ENCODE data around the gene TYW1. TPM values are rescaled to one million over a fixed set of nuclear protein-coding genes. Genes with fewer than 3 reads are reported as not detected.

TYW1 gene
- total and polyA plus RNA-seq, 2 of the 8 experiments (the other 6 are each of a cell fraction or from before 2014, with no cell fraction given): 8.8 to 16.2 TPM

DNA sequence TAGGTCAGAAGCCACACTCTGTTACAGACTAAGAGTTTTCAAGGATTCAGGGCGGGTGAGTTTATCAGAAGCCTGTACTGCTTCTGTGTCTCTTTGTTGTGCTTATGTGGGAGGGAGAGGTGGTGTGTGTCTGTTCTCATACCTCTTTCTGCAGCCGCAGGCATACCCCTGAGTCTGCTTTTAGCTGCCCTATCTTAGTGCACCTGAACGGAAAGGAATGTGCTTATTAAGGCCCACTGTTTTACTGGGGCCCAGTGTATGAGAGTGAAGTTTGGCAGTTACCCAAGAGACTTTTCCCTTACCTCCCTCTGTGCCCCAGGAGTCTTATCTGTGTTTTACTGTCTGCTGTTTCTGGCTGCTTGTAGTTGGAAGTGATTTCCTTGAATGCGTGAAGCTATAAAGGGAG, 104.3 kb downstream of the TYW1 start:
- no peak for FAIRE-seq
- Histone ChIP-seq H2AK5ac (ENCODE audit: low read depth, low read length) (no peak overlapping the region), H3K27me3 (replicated peaks in 1 of 4; ENCODE audit: control insufficient read depth in 3 of 4, extremely low read depth in 1 of 4, insufficient read depth in 3 of 4, low read length in 3 of 4) (no peaks in the 10 kb centered on the region), H2AFZ (ENCODE audit: low read length) (no peak overlapping the region), H3K9me3 (ENCODE audit: insufficient read depth in 2 of 2, low read depth in 1 of 2, low read length in 1 of 2) (no peaks in the 10 kb centered on the region), H3K36me3 (ENCODE audit: control insufficient read depth in 2 of 4, insufficient read depth in 4 of 4, low read length in 3 of 4) (no peaks in the 10 kb centered on the region), H4K8ac (ENCODE audit: extremely low read depth, insufficient read depth, low read length) (no peak overlapping the region), H3K27ac (ENCODE audit: low read depth, low read length) (no peak overlapping the region), H2BK15ac (ENCODE audit: low read length) (no peak overlapping the region), H4K5ac (ENCODE audit: insufficient read length, low read depth, low read length) (no peak overlapping the region), H2BK5ac (ENCODE audit: low read depth, low read length) (no peak overlapping the region), H2BK20ac (ENCODE audit: low read length) (no peak overlapping the region), H3K4me1 (replicated peaks in 1 of 4; ENCODE audit: control insufficient read depth in 3 of 4, insufficient read depth in 4 of 4, low read length in 3 of 4) (peaks cover 0 to 5% (median 2%) of the 10 kb centered on the region in 4 experiments; a peak in 2 of 7 replicates), H4K91ac (replicated peaks; ENCODE audit: insufficient read length, low read length) (no peak overlapping the region), H3K23ac (ENCODE audit: insufficient read length) (no peak overlapping the region), H3K14ac (ENCODE audit: insufficient read length) (no peak overlapping the region), H3K4me2 (ENCODE audit: insufficient read depth in 1 of 2, low read depth in 2 of 2, low read length in 2 of 2) (0 out of 4 replicates have a peak overlapping the region, but pooled peaks of 1 of the 2 experiments have one; percentile 38), H3K79me1 (ENCODE audit: low read depth, low read length) (no peaks in the 10 kb centered on the region), H3K56ac (replicated peaks; ENCODE audit: insufficient read length, low read depth, low read length) (no peak overlapping the region), H3K23me2 (ENCODE audit: low read depth, low read length) (no peaks in the 10 kb centered on the region), H3K4me3 (ENCODE audit: extremely low read depth in 1 of 4, insufficient read depth in 2 of 4, low read depth in 3 of 4, low read length in 4 of 4) (no peak overlapping the region), H3K79me2 (ENCODE audit: control insufficient read depth in 1 of 2, insufficient read depth in 2 of 2, low read length in 2 of 2) (no peaks in the 10 kb centered on the region), H2BK12ac (ENCODE audit: low read depth, low read length) (no peak overlapping the region), H3K4ac (replicated peaks; ENCODE audit: insufficient read length, low read depth, low read length) (no peak overlapping the region), H3K9ac (replicated peaks in 1 of 4; ENCODE audit: extremely low read depth in 1 of 4, low read depth in 3 of 4, low read length in 3 of 4) (no peak overlapping the region), H2BK120ac (replicated peaks; ENCODE audit: low read depth, low read length) (no peak overlapping the region), H3K18ac (ENCODE audit: extremely low read depth, low read length) (no peak overlapping the region), H4K20me1 (replicated peaks in 1 of 2; ENCODE audit: control insufficient read depth in 1 of 2, insufficient read depth in 2 of 2, low read length in 2 of 2) (no peaks in the 10 kb centered on the region)
- DNase-seq (ENCODE audit: low read depth in 1 of 2, low spot score in 2 of 2): no peak
- 83% methylated on average over 4 of the region's 4 CpGs; no CpG with 5 or more reads in 1 of the 2 experiments for WGBS, 2 experiments (ENCODE audit: extremely low coverage in 1 of 2, insufficient coverage in 1 of 2, insufficient read length in 1 of 2, insufficient replicate concordance in 2 of 2, low coverage in 1 of 2, low lambda C conversion rate in 2 of 2, missing lambda C conversion rate in 1 of 2)
- ChIA-PET CTCF (ENCODE audit: partially characterized antibody) (no interaction called here), POLR2A (ENCODE audit: partially characterized antibody) (no interaction called here)
- TF ChIP-seq ZNF274 (IDR thresholded peaks at IDR 0.05; ENCODE audit: borderline replicate concordance, extremely low read depth, low read length) (no peak), GTF2F1 (IDR thresholded peaks at IDR 0.05; ENCODE audit: borderline replicate concordance, low read depth, low read length) (no peak), SP4 (IDR thresholded peaks at IDR 0.05; ENCODE audit: low read length) (no peak), HDAC2 (IDR thresholded peaks at IDR 0.05; ENCODE audit: borderline replicate concordance in 1 of 2, low read depth in 2 of 2, low read length in 2 of 2) (no peak), CHD2 (IDR thresholded peaks at IDR 0.05; ENCODE audit: low read length) (no peak), TEAD4 (IDR thresholded peaks at IDR 0.05; ENCODE audit: low read depth, low read length) (peak; percentile 29; the same call in 1 of the 2 replicates), TBP (IDR thresholded peaks at IDR 0.05; ENCODE audit: low read depth, low read length) (no peak), NRF1 (IDR thresholded peaks at IDR 0.05; ENCODE audit: low read depth, low read length) (no peak), POLR2A (IDR thresholded peaks at IDR 0.05; ENCODE audit: control extremely low read depth in 1 of 2, low read depth in 2 of 2, low read length in 2 of 2) (no peak), EGR1 (IDR thresholded peaks at IDR 0.05; ENCODE audit: borderline replicate concordance, low read depth, low read length) (no peak), ASH2L (IDR thresholded peaks at IDR 0.05; ENCODE audit: low read length) (no peak), YY1 (IDR thresholded peaks at IDR 0.05; ENCODE audit: low read depth, low read length) (no peak), CBX5 (IDR thresholded peaks at IDR 0.05; ENCODE audit: low read depth, low read length) (no peak)

Measured in H1 (cell line).